COLO668 (cell line): ENCODE measurements around the gene SSH3.
"Not testable (repeated sequence)": the region's sequence is repeated elsewhere in the genome, so short reads cannot be mapped to it uniquely, and the experiment has no call there.

Experiments used
- DNase-seq: peaks from one replicate; lab custom pipeline; 2025; ENCODE audit not compliant: unreplicated experiment; lab: John Stamatoyannopoulos, UW

SSH3 gene

DNA sequence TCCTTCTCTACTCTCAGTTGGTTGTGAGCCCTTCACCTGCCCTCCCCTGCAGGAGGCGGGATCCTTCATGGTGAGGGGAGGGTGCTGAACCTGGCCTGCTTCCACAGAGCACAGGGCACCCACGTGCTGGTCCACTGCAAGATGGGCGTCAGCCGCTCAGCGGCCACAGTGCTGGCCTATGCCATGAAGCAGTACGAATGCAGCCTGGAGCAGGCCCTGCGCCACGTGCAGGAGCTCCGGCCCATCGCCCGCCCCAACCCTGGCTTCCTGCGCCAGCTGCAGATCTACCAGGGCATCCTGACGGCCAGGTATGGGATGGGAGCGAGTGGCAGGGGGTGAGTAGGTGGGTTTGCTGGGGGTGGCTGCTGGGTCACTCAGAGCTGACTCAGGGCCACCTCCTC lies 6.3 kb downstream of the SSH3 start:
- no peak for DNase-seq

DNA sequence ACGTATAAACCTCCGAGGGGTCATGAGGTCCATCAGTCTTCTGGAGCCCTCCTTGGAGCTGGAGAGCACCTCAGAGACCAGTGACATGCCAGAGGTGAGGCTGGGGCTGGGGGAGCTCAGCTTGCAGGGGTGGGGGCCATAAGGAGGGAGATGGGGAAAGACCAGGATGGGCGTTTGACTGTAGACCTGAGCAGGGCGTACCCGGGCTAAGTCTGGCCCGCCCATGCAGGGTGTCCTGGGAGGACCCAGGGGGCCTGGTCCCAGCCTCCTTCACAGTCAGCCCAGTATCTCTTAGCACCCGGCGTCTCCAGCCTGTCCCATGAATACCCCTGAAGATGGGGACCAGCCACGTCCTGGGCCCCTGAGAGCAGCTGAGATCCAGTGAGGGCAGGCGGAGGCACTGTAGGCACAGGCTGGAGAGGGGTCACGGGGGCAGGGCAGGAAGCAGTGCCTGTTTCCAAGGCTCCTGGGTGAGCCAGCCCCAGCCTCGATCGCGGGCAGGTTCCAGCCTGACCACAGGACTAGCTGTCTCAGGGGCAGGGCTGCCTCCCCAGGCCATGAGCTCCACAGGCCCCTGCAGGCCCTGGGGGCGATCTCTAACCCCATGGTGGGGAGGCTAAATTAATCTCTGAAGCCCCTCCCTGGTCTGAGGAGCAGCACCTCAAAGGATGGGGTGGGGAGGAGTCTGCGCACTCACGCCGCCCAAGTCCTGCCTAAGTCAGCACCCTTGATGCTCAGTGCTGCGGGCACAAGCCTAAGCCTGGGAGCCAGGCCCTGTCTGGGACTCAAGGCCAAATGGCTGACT lies 7.1 kb downstream of the SSH3 start:
- no peak for DNase-seq

DNA sequence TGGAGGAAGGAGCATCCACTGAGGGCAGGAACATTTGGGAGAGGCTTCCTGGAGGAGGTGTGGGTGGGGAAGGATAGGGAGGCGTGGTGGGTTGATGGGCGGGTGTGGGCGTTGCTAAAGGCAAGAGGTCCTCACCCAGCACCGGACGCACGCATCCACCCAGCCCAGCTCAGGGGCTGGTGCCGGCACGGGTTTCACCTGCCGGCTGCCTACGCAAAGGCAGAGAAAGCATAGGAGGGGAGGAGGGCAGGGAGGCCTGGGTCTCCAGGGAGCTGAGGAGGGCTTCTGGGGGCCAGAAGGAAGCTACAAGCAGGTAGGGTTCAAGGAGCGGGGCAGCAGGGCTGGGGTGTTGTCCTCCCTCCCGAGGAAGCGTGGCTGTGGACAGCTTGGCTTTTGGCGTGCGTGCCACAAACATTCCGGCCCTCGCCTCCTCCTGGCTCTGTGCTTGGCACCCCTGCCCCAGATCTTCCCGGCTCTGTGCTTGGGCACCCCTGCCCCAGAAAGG lies 7.8 kb downstream of the SSH3 start:
- DNase-seq: no peak

DNA sequence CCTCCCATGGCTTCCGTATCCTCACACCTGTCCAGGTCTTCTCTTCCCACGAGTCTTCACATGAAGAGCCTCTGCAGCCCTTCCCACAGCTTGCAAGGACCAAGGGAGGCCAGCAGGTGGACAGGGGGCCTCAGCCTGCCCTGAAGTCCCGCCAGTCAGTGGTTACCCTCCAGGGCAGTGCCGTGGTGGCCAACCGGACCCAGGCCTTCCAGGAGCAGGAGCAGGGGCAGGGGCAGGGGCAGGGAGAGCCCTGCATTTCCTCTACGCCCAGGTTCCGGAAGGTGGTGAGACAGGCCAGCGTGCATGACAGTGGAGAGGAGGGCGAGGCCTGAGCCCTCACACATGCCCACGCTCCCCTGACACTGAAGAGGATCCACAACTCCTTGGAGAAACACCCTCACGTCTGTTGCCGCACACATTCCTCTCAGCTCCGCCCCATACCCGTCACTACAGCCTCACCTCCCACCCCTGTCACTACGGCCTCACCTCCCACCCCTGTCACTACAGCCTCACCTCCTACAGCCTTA lies 8.3 kb downstream of the SSH3 start:
- DNase-seq: no peak

DNA sequence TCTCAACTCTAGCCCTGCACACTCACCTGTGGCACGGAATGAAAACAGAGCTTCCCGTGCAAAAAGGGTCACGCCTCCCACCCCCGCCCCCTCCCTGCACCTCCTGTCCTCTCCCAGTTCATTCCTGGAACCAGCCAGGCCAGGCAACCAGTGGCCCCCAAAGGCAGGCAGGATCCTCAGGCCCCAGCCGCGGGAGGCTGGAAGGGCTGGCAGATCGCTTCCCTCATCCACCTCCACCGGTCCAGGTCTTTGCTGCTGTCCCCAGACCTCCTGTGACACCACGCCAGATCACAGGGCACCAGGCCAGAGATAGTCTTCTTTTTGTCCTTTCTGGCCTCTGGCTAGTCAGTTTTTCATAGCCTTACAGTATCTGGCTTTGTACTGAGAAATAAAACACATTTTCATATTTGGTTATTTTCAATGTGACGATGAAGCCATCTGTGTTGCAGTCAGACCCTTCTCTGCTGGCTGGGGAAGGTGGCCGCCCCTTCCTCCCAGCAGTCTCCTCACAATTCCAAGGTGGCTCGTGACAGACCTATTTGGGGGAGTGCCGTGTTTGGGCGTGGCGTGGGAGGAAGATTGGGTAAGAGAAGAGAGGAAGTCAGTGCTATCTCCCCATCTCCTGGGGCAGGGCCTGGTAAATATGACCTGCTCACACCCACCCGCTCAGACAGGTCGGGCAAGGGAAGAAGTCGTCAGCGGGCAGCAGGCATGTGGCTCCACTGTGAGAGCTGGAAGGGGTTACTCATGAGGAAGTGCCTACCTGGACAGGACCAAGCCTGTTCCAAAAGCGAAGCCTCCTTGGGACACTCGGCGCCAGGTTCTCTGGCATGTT lies 9.1 kb downstream of the SSH3 start:
- no peak for DNase-seq

GRCh38 chr11:67313125-67313890 lies 10.0 kb downstream of the SSH3 start:
- DNase-seq: no peak

DNA sequence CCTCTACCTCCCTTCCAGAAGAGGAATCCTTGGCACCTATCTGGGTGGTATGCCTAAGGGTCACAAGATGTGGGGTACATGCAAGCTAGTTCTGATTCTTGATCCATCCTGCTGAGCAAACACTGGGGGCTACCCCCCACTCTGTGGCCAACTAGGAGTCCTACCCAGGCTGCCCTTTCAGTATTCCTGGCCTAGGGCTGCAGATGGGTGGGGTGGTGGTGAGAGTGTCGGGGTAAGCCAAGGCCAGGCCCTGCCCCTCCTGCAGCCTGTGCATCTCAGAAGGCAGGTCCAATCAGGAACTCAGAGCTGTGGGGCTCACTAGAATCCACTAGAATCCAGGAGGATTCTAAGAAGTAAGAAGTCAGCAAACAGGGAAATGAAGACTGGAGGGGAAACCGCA lies 10.9 kb downstream of the SSH3 start:
- no peak for DNase-seq

- DNase-seq: no peak
These were observed 12.1 kb downstream of the SSH3 start for GRCh38 chr11:67315325-67315909.

DNA sequence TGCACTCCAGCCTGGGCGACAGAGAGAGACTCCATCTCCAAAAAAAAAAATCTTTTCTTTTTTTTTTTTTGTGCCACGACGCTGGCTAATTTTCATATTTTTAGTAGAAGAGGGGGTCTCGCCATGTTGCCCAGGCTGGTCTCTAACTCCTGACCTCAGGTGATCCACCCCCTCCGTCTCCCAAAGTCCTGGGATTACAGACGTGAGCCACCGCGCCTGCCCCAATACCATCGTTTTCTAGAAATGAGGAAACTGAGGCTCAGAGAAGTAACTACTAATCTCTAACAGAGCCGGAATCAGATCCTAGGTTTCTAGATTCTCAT lies 13.5 kb downstream of the SSH3 start:
- no peak for DNase-seq

DNA sequence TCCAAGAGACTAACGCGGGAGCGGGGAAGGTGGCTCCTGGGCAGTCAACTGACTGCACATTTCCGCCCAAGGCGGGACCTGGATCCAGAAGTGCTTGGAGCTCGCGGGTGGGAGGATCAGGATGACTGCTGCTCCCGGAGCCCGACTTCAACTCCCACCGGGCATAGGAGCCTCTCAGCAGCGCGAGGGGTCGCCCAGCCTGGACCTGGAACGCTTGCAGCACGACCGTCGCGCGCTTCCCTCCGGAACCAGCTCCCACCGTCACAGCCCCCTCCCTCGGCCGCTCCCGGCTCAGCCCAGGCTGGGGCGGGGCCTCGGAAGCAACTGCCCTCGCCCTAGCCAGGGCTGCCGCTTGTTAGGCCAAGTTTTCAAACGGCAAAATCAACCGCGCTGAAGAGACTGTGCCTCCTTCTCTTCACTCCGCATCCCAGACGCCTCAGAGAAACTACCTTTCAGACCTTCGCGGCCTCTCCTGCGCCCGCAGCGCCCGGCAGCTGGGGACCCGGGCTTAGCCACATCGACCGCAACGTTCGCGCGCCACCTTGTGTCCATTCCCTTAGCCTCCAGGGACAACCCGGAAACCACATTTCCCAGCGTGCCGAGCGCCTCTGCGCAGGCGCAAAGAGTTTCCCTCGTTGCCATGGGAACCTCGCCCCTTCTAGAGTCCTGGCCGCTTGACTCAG lies 14.0 kb downstream of the SSH3 start:
- peak; percentile 97 for DNase-seq

DNA sequence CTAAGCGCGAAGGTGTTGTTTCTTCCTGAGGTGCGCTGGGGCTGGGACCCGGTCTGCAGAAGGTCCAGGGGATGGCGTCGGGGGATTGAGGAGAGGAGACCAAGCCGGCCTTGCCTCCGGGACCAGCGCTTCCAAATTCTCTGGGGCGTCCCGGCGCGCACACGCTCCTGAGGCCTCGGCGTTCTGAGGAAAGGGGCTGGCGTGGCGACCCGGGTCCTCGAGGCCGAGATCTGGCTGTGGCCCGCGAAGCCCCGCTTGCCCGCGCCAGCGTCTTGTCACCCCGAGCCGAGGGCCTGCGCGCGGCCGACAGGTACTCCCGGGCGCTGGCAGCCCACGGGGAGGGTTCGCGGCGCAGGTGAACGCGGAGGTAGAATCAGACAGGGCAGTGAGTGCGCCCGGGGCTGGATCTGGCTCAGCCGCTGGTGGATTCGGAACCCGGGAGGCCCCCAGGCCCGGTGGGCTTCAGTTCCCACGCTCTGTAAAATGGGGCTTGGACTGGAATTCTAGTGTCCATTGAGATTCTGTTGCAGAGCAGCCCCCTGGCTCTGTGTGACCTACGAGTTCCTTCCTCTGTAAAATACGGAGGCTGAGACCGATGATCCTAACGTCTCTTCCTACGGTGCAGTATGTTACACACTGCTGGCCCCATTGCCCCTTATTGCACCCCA lies 14.7 kb downstream of the SSH3 start:
- DNase-seq: peak; percentile 62

- not testable (repeated sequence) for DNase-seq
These were observed 15.5 kb downstream of the SSH3 start for GRCh38 chr11:67318876-67319275.

DNA sequence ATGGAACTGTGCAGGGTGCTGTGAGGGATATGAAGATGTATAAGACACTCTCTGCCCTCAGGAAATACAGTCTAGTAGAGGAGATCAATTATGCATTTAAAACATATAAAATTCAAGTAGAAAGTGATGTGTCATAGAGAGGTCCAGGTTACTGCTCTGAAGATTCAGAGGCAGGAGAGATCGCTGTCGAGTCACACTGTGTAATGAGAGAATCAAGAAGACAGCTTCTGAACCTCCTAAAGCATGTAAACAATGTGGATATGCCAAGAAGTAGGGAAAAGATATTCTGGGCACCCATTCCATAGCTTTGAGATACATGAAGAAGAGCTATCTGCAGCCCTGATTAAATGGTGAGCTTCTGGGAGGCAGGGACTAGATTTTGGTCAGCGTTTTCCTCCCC lies 16.7 kb downstream of the SSH3 start:
- DNase-seq: no peak

DNA sequence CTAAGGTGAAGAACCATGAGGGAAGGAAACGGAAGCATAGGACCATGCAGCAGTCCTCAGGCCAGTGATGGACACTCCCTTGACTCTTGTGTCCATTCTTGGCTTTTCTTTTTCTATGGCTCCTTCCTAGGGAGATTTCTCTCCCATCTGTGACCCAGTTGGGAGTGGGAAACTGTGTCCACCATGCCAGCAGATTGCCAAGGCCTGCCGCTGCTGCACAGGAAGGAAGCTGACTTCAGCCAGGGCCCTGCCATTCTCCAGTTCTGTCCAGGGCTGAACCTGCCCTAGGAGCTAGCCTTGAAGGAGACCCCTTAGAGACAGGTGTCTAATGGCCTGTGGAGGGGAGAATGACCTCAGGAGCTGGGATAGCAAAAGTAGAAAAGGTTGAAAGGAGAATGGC lies 17.4 kb downstream of the SSH3 start:
- DNase-seq: no peak

DNA sequence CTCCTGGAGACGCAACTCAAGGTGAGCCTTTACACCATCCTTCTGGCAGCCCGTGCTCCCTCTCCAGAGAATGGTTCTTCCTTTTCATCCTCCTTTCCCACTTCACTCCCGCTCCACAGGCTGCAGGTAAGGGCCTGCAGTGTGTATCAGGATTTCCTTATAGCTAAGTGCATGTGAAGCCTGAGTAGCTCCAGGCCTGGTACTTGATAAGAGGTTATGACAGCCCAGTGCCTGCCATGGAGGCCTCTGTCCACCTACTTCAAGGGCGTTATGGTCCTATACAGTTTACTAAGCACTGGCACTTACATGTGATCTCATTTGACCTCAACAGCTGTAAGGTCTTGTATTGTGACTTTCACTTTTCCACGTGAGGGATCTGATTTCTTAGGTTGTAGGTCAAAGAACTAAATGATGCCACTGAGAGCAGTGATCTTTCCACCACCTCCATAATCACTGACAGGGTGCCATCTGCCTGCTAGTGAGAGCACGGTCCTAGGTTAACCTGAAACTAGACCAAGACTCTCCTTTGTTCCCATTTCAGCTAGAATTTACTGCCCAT lies 18.1 kb downstream of the SSH3 start:
- DNase-seq: no peak

DNA sequence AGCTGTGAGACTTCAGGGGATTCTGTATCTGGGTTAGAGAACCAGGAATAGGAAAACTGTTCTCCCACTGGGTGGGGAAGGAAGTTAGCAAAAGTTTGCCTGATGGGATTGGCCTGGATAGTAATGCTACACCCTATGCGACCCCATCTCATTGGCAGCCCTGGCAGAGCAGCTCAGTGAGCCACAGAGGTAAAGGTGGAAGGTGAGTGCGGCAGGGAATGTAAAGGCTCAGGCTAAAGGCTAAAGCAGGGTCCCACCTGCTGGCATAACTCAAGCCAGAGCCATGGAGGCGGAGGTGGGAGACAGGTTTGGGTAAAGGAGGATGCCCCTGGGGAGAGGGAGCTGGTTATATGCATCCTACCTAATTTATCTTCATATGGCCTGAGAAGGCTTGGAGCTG lies 18.7 kb downstream of the SSH3 start:
- no peak for DNase-seq

GRCh38 chr11:67323526-67323925 lies 20.2 kb downstream of the SSH3 start:
- DNase-seq: no peak

DNA sequence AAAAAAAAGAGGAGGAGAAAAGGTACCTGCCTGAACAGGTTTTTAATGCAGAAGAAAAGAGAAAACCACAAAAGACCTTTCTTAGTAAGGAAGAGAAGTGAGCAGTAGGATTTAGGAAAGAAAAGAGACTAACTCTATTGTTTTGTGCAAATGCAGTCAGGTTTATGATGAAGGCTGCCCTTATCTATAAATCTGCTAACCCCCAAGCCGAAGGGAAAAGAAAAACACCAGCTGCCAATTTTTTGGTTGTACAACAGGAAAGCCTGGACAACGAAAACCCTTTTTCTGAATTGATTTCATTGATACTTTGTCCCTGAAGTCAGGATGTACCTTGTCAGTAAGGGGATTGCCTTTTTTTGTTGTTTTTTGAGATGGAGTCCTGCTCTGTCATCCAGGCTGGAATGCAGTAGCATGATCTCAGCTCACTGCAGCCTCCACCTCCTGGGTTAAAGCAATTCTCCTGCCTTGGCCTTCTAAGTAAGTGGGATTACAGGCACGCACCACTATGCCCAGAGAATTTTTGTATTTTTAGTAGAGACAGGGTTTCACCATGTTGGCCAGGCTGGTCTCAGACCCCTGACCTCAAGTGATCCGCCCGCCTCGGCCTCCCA lies 28.9 kb downstream of the SSH3 start:
- DNase-seq: no peak

DNA sequence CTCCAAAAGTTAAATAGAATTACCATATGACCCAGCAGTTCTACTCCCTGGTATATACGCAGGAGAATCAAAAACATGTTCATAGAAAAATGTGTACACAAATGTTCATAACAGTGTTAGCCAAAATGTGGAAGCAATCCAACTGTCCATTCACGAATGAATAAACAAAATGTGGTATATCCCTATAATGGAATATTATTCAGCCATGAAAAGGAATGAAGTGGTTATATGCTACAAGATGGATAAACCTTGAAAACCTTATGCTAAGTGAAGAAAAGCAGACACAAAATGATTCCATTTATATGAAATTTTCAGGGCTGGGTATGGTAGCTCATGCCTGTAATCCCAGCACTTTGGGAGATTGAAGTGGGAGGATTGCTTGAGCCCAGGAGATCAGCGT lies 33.9 kb downstream of the SSH3 start:
- no peak for DNase-seq
